NCI-H82 treated with DMSO at 0.1 percent for 48 hours (cell line): ENCODE results near the gene UNC119B.
"Not testable (repeated sequence)": the region's sequence is repeated elsewhere in the genome, so short reads cannot be mapped to it uniquely, and the experiment has no call there.

Experiments
- DNase-seq: peaks from one replicate; lab custom pipeline; 2025; ENCODE audit not compliant: unreplicated experiment; lab: John Stamatoyannopoulos, UW

The UNC119B gene

GRCh38 chr12:120719072-120719471 is 8.8 kb downstream of the UNC119B start:
- no peak for DNase-seq

GRCh38 chr12:120719496-120720233 is 9.4 kb downstream of the UNC119B start:
- DNase-seq: no peak

GRCh38 chr12:120720234-120720986 is 10.2 kb downstream of the UNC119B start:
- no peak for DNase-seq

DNA sequence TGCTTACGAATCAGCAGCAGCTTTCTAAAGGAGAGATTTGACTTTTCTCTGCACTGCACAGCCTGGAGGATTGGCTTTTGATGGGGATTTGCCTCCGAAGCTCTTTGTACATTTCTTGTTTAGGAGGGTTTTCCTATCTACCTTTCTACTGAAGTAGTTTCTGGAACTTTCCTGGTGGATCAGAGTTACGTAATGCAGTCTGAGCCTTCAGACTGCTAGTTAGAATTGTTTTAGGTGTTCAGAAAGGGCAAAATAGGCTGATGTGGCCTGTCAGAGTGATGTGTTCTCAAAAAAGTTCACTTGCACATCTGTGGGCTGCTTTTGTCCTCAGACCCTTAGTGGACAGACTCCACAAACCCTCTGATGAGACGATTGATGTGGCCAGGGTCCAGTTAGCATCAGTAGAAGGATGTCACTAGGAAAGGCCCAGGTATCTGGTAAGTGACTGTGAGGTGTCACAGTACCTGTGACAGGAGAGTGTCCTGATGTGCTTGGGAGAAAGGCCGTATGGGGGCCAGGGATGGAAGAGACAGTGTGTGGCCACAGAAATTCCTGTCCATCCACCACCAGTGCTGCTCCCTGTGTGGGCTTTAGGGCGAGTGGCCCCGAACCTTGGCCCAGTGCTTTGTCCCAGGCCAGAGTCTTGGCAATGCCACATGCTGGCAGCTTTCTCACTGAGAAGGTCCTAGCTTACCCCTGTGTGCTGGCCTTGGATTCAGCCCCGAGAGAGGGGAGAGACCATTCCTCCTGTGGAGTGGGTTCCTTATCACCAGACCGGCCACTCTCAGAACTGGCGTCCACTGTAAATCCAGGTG is 10.9 kb downstream of the UNC119B start:
- DNase-seq: no peak

- no peak for DNase-seq
Observed at GRCh38 chr12:120721866-120722265, 11.6 kb downstream of the UNC119B start.

- no peak for DNase-seq
Observed at GRCh38 chr12:120722784-120723183, 12.5 kb downstream of the UNC119B start.

DNA sequence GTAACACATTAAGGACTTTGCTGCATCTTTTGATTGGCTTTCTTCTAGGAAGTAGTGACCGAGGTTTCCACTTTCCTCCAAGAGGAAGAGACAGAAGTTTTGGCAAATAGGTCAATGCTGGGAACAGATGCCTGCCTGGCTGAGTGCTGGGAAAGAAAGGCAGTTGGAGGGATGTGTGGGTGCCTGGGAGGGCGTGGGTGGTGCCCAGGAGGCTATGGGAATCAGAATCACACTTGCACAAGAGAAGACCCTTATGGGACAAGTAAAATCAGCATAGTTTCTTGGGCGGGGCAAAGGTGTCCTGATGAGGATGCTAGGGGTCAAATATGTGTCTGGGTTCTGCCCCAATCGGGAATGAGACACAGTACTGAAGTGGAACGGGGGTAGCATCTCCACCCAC is 14.5 kb downstream of the UNC119B start:
- DNase-seq: no peak

- DNase-seq: no peak
Observed at GRCh38 chr12:120725151-120725658, 14.9 kb downstream of the UNC119B start.

DNA sequence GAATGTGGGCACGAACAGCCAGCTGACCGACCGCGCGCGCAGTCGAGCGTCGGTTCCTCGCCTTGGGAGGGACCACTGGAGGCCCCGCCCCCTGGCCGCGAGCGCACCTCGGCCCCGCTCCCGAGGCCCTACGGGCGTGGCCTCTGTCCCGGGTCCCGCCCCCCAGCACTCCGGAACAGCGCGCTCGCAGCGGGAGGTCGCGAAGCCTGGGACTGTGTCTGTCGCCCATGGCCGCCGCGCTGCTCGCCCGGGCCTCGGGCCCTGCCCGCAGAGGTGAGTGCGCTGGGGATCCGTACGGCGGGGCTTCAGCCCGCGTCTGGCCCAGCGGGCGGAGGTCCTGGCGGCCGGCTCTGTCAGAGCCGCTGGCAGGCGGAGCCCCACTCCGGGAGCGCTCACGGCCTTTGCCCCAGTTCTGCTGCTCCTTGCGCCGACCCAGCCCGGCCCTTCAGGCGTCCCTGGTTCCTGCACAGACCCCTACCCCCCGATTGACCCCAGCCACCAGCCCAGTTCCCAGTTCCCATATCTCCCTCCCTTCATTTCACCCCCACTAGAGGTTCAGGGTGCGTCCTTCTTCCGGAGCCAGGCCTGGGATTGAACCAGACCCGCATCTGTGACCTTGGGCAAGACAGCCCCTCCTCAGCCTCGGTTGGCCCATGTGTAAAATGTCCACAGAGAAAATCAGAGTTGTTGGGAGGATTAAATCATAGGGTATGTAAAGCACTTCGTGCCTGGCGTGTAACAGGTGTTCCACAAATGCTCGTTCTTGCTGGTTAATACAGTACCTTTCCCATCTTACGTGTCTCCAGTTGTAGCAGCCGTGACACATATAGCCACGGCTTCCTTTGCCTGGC is 15.6 kb downstream of the UNC119B start, which contains the start of gene ACADS:
ACADS (plus strand) TSS at position 168 of the 851 bp plus-strand sequence; CDS start at position 228, 60 bp downstream.
- DNase-seq: peak; percentile 30

GRCh38 chr12:120726510-120726793 is 16.2 kb downstream of the UNC119B start:
- DNase-seq: no peak

- DNase-seq: no peak
Observed at GRCh38 chr12:120726961-120727360, 16.7 kb downstream of the UNC119B start.

GRCh38 chr12:120732198-120732597 is 21.9 kb downstream of the UNC119B start:
- not testable (repeated sequence) for DNase-seq

GRCh38 chr12:120733574-120733973 is 23.3 kb downstream of the UNC119B start:
- no peak for DNase-seq

DNA sequence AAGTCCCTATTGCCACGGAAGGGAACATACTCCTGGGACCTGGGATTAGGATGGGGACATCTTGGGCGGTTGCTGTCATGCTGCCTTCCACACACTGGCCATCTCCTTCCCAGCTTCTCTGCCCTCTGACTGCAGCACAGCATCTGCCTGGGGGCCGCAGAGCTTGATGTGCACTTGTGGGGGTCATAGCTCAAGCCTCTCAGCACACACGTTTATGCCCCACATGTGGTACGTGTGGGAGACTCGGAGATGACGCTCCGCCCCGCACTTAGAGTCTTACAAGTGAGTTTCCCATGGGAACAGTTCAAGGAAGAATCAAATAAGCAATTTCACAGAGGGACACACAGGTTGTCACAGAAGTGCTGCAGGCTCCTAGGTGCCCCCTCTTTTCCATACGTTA is 24.0 kb downstream of the UNC119B start:
- DNase-seq: no peak

DNA sequence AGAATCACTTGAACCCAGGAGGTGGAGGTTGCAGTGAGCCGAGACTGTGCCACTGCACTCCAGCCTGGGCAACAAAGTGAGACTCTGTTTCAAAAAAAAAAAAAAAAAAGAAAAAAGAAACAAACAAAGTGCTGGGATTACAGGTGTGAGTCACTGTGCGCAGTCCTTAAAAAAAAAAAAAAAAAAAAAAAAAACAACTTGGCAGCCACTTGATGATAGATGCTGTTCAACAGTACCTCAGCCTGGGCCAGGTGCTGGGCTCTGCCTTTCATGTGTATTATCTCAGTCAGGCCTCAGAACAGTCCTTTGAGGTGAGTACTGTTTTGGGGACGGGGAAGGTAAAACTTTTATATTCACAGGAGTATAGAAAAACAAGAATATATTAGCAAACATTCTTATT is 24.9 kb downstream of the UNC119B start:
- no peak for DNase-seq

GRCh38 chr12:120736404-120737331 is 26.4 kb downstream of the UNC119B start:
- no peak for DNase-seq

GRCh38 chr12:120737557-120738251 is 27.4 kb downstream of the UNC119B start:
- no peak for DNase-seq

DNA sequence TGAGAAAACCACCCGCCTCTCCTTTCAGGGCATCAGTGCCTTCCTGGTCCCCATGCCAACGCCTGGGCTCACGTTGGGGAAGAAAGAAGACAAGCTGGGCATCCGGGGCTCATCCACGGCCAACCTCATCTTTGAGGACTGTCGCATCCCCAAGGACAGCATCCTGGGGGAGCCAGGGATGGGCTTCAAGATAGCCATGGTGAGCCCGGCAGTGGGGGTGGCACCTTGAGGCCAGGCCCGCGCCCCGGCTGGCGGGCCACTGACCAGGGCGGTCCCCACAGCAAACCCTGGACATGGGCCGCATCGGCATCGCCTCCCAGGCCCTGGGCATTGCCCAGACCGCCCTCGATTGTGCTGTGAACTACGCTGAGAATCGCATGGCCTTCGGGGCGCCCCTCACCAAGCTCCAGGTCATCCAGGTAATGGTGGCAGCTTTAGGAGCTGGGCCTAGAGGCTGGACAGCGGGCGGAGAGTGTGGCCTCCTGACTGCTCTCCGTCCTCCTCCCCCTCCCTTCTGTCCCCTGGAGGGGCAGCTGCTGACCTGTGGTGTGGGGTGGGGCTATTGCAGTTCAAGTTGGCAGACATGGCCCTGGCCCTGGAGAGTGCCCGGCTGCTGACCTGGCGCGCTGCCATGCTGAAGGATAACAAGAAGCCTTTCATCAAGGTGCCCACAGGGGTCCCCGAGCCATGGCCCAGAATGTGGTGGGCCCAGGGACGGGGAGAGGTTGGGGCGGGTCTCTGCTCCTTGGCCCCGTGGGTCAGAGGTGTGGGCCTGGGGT is 28.2 kb downstream of the UNC119B start:
- no peak for DNase-seq
